BJ (cell line): Measurements from ENCODE around the gene TOM1L2. TPM values are rescaled to one million over a fixed set of nuclear protein-coding genes. Genes with fewer than 3 reads are reported as not detected.

Source experiments
- CTCF ChIA-PET: fragments of 350-600 bp; formaldehyde crosslinking; extraction: SDS; loops from one replicate; lab custom pipeline; 2021; ENCODE audit warnings: antibody characterized with exemption, inconsistent platforms; lab: Yijun Ruan, JAX
- POLR2A ChIA-PET: fragments of 300-600 bp; sonication (Branson Sonifier 250); formaldehyde crosslinking; extraction: SDS; loops from one replicate; lab custom pipeline; 2021; ENCODE audit warnings: antibody characterized with exemption; lab: Charles Lee
- DNase-seq: peaks from one replicate; pipeline ENCODE4 v3.0.0-alpha.2; 2011; ENCODE audit warnings: low read depth
- H3K27me3 ChIP-seq: 2 replicates; pipeline ENCODE4 v1.6.0; 2011; ENCODE audit warnings: low read length; ENCODE audit not compliant: control insufficient read depth, insufficient read depth
- H3K36me3 ChIP-seq: 2 replicates; pipeline ENCODE4 v1.5.1; 2011; ENCODE audit warnings: low read length; ENCODE audit not compliant: control insufficient read depth, insufficient read depth
- H3K4me3 ChIP-seq: 2 replicates; pipeline ENCODE4 v1.5.1; 2011; ENCODE audit warnings: low read depth, mild to moderate bottlenecking, control low read depth, low read length
- polyA plus RNA-seq: library from polyadenylated mRNA; depleted of rRNA; stranded (reverse); fragments of >200 nt; gene quantifications from 2 replicates; pipeline ENCODE4 v1.2.3, GENCODE V29; 2011
- TF ChIP-seq, protein P1 (sequence below): IDR thresholded peaks from 2 replicates; pipeline ENCODE4 v1.5.1; 2011; ENCODE audit warnings: low read depth, mild to moderate bottlenecking, control low read depth, inconsistent platforms, low read length, moderate library complexity; ENCODE audit not compliant: insufficient read depth

TOM1L2 gene
- polyA plus RNA-seq, 1 experiment: 39.6 TPM

DNA sequence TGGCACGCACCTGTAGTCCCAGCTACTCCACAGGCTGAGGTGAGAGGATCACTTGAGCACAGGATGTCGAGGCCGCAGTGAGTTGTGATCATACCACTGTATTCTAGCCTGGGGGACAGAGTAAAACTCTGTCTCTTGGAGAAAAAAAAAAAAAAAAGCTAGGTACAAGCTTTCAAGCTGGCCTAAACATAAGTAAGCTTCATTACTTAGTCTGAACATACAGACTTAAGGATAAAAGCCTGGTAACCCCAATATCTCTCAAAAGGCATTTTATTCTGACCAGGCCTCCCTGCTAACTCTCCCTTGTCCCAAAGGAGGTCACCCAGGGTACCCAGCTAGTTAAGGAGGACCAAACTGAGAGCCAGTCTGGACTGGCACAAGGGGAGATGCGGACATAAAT, 46.2 kb downstream of the TOM1L2 start:
- POLR2A ChIA-PET: interaction anchor here (0.6 kb wide), 1 partner anchor 46 kb away, joined by 5 read pairs; the partner anchor contains the start of genes DRC3 and TOM1L2
- Histone ChIP-seq H3K4me3 (no peak overlapping the region), H3K27me3 (no peaks in the 10 kb centered on the region), H3K36me3 (no peaks in the 10 kb centered on the region)
- DNase-seq: no peak
- TF ChIP-seq, protein P1, sequence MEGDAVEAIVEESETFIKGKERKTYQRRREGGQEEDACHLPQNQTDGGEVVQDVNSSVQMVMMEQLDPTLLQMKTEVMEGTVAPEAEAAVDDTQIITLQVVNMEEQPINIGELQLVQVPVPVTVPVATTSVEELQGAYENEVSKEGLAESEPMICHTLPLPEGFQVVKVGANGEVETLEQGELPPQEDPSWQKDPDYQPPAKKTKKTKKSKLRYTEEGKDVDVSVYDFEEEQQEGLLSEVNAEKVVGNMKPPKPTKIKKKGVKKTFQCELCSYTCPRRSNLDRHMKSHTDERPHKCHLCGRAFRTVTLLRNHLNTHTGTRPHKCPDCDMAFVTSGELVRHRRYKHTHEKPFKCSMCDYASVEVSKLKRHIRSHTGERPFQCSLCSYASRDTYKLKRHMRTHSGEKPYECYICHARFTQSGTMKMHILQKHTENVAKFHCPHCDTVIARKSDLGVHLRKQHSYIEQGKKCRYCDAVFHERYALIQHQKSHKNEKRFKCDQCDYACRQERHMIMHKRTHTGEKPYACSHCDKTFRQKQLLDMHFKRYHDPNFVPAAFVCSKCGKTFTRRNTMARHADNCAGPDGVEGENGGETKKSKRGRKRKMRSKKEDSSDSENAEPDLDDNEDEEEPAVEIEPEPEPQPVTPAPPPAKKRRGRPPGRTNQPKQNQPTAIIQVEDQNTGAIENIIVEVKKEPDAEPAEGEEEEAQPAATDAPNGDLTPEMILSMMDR: no peak
- CTCF ChIA-PET: interaction anchor here (0.8 to 1.6 kb wide), 3 partner anchors 34 to 245 kb away, joined by 3 read pairs; no protein-coding TSS in a partner anchor

DNA sequence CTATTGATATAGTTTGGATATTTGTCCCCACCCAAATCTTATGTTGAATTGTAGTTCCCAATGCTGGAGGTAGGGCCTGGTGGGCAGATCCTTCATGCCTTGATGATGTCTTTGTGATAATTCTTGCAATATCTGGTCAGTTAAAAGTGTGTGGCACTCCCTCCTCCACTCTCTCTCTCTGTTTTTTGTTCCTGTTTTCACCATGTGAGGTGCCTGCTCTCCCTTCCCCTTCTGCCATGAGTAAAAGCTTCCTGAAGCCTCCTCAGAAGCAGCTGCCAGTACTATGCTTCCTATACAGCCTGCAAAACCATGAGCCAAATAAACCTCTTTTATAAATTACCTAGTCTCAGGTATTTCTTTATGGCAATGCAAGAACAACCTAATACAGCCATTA, 47.3 kb downstream of the TOM1L2 start:
- ChIA-PET POLR2A (no interaction called here), CTCF (interaction anchor here (0.7 to 1.6 kb wide), 4 partner anchors 33 to 107 kb away, joined by 3 read pairs; partner anchors contain the start of genes DRC3 and TOM1L2)
- TF ChIP-seq, protein P1: no peak

DNA sequence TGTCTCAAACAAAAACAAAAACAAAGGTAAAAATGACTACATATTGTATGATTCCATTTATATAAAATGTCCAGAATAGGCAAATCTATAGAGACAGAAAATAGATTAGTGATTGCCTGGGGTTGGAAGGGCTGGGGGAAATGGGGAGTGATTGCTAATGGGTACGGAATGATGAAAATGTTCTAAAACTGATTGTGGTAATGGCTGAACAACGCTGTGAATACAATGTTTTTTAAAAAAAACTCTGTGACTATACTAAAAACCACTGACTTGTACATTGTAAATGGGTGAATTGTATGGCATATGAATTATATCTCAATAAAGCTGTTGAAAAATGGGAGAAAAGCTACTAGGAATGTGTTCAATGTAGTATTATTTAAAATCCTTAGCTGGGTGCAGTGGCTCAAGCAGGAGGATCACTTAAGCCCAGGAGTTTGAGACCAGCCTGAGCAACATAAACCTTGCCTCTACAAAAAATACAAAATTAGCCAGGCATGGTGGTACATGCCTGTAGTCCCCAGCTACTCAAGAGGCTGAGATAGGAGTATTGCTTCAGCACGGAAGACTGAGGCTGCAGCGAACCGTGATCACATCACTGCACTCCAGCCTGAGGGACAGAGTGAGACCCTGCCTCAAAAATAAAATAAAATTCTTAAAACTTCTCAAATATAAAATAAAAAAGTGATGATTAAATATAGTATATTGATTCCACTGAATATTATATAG, 47.9 kb downstream of the TOM1L2 start:
- Histone ChIP-seq H3K4me3 (no peak overlapping the region), H3K27me3 (no peaks in the 10 kb centered on the region), H3K36me3 (no peaks in the 10 kb centered on the region)
- TF ChIP-seq, protein P1: no peak
- ChIA-PET CTCF (interaction anchor here (0.7 to 1.6 kb wide), 4 partner anchors 33 to 107 kb away, joined by 3 read pairs; partner anchors contain the start of genes DRC3 and TOM1L2), POLR2A (no interaction called here)
- no peak for DNase-seq

More for the DNA sequence above, 47.3 kb downstream of the TOM1L2 start:
- Histone ChIP-seq H3K4me3 (no peak overlapping the region), H3K27me3 (no peaks in the 10 kb centered on the region), H3K36me3 (no peaks in the 10 kb centered on the region)
- DNase-seq: no peak

DNA sequence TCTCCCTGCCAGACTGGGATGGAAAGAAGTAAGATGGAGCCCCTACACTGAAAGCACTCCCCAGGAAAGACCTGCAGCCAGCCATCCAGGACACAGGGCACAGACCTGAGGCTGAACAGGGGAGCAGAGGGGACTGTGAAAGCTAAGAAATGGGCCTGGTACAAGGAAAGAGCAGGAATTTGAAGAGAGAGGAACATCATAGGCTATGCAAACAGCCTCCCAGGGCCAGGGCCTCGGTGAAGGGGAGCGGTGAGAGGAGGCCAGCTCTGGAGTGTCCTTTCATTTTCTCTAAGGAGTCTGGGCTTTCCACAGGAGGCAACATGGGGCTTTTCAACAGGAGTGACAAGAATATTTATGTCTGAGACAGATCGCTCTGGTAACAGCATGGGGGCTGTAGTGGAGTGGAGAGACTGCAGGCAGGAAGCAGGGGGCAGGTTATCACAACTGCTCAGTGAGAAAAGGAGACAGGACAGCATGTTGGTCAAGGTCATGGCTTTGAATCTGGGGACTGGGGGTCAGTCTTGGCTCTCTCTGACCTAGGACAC, 50.1 kb downstream of the TOM1L2 start:
- no peaks in the 10 kb centered on the region for H3K36me3 ChIP-seq
- ChIA-PET CTCF (interaction anchor here (0.8 to 5.2 kb wide), 7 partner anchors 20 to 94 kb away, joined by 3 to 88 read pairs (median 3); no protein-coding TSS in a partner anchor), POLR2A (no interaction called here)
- H3K27me3 ChIP-seq: no peaks in the 10 kb centered on the region
- TF ChIP-seq, protein P1: no peak
- no peak for DNase-seq
- H3K4me3 ChIP-seq: no peak overlapping the region
